Nephron progenitor cell (in vitro differentiated cells): ENCODE data around the gene ITGB5.

Experiments
- DNase-seq: peaks from one replicate; pipeline ENCODE4 v3.0.0; 2021
- H3K27ac Mint-ChIP-seq: 2 replicates; pipeline ENCODE4 v1.8.0; 2021; ENCODE audit warnings: mild to moderate bottlenecking, moderate library complexity, mixed read lengths
- H3K27me3 Mint-ChIP-seq: 2 replicates; pipeline ENCODE4 v1.8.0; 2021; ENCODE audit warnings: mild to moderate bottlenecking, low read depth, mixed read lengths; ENCODE audit not compliant: poor library complexity
- H3K36me3 Mint-ChIP-seq: 2 replicates; pipeline ENCODE4 v1.8.0; 2021; ENCODE audit warnings: low read depth, mixed read lengths
- H3K4me1 Mint-ChIP-seq: 2 replicates; pipeline ENCODE4 v1.8.0; 2021; ENCODE audit warnings: mixed read lengths
- H3K4me3 Mint-ChIP-seq: 2 replicates; pipeline ENCODE4 v1.8.0; 2021; ENCODE audit warnings: mild to moderate bottlenecking, moderate library complexity, mixed read lengths
- H3K9me3 Mint-ChIP-seq: 2 replicates; pipeline ENCODE4 v1.8.0; 2021; ENCODE audit warnings: mild to moderate bottlenecking, moderate library complexity, mixed read lengths
- TF ChIP-seq, protein P1 (sequence below): fragments of 200-600 bp; sonication (generic); IDR thresholded peaks from 2 replicates; pipeline ENCODE4 v1.5.0; 2021; ENCODE audit warnings: antibody characterized with exemption

ITGB5 gene

DNA sequence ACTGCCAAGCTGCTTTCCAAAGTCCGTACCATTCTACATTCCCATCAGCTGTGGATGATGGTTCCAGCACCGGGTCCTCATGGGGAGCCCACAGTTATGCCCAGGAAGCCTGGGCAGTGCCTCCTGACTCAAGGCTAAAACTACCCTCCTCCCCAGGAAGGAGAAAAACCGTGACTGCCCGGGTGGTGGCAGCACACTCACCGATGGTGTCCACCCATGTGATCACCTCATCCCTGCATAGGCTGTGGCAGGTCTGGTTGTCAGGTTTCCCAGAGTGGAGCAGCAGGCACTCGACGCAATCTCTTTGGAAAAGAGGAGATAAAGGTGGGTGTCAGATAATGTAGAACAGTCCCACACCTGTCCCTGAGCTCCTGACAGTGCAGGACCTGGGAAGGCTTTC, 118.4 kb downstream of the ITGB5 start:
- TF ChIP-seq, protein P1, sequence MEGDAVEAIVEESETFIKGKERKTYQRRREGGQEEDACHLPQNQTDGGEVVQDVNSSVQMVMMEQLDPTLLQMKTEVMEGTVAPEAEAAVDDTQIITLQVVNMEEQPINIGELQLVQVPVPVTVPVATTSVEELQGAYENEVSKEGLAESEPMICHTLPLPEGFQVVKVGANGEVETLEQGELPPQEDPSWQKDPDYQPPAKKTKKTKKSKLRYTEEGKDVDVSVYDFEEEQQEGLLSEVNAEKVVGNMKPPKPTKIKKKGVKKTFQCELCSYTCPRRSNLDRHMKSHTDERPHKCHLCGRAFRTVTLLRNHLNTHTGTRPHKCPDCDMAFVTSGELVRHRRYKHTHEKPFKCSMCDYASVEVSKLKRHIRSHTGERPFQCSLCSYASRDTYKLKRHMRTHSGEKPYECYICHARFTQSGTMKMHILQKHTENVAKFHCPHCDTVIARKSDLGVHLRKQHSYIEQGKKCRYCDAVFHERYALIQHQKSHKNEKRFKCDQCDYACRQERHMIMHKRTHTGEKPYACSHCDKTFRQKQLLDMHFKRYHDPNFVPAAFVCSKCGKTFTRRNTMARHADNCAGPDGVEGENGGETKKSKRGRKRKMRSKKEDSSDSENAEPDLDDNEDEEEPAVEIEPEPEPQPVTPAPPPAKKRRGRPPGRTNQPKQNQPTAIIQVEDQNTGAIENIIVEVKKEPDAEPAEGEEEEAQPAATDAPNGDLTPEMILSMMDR = no peak
- peak; percentile 20 for DNase-seq
- no peak overlapping the region for H3K4me3 Mint-ChIP-seq
- peaks cover 3% of the 10 kb centered on the region for H3K27me3 Mint-ChIP-seq
- H3K27ac Mint-ChIP-seq = no peak overlapping the region
- peaks cover 33% of the 10 kb centered on the region for H3K36me3 Mint-ChIP-seq
- H3K9me3 Mint-ChIP-seq = no peaks in the 10 kb centered on the region
- H3K4me1 Mint-ChIP-seq = peaks cover 50% of the 10 kb centered on the region

DNA sequence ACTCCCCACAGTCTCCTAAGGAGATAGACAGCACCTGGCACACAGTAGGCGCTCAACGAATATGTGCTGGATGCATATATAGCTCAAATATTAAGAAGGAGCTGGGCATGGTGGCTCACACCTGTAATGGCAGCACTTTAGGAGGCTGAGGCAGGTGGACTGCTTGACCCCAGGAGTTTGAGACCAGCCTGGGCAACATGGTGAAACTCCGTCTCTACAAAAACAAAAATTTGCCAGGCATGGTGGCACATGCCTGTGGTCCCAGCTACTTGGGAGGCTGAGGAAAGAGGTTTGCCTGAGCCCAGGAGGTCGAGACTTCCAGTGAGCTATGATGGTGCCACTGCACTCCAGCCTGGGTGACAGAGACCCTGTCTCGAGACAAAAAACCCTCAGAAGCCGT, 119.5 kb downstream of the ITGB5 start:
- H3K4me3 Mint-ChIP-seq = no peak overlapping the region
- no peaks in the 10 kb centered on the region for H3K9me3 Mint-ChIP-seq
- H3K27me3 Mint-ChIP-seq = peaks cover 3% of the 10 kb centered on the region
- H3K4me1 Mint-ChIP-seq = peaks cover 41% of the 10 kb centered on the region
- DNase-seq = no peak
- peaks cover 30% of the 10 kb centered on the region for H3K36me3 Mint-ChIP-seq
- TF ChIP-seq, protein P1 = no peak
- H3K27ac Mint-ChIP-seq = no peak overlapping the region

DNA sequence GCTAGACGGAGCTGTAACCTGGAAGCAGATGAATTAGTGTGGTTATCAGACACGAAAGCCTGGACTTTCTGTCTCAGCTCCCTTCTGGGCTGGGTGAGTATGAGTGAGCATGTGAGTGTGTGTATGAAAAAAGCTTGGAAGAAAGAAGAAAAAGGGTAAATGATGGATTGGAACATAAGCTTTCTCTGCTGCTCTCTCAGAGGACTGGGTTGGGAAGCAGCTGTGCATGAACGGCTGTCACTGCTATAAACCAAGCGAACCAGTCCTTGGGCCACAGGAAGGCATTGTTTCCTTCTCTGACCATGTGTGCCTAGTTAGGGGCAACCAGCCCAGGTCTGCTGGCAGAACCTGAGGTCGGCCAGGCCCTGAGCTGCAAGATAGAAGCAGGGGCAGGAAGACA, 119.9 kb downstream of the ITGB5 start:
- peaks cover 3% of the 10 kb centered on the region for H3K27me3 Mint-ChIP-seq
- H3K9me3 Mint-ChIP-seq = no peaks in the 10 kb centered on the region
- DNase-seq = no peak
- peaks cover 26% of the 10 kb centered on the region for H3K36me3 Mint-ChIP-seq
- H3K4me1 Mint-ChIP-seq = peaks cover 37% of the 10 kb centered on the region
- H3K4me3 Mint-ChIP-seq = no peak overlapping the region
- TF ChIP-seq, protein P1 = no peak
- no peak overlapping the region for H3K27ac Mint-ChIP-seq

DNA sequence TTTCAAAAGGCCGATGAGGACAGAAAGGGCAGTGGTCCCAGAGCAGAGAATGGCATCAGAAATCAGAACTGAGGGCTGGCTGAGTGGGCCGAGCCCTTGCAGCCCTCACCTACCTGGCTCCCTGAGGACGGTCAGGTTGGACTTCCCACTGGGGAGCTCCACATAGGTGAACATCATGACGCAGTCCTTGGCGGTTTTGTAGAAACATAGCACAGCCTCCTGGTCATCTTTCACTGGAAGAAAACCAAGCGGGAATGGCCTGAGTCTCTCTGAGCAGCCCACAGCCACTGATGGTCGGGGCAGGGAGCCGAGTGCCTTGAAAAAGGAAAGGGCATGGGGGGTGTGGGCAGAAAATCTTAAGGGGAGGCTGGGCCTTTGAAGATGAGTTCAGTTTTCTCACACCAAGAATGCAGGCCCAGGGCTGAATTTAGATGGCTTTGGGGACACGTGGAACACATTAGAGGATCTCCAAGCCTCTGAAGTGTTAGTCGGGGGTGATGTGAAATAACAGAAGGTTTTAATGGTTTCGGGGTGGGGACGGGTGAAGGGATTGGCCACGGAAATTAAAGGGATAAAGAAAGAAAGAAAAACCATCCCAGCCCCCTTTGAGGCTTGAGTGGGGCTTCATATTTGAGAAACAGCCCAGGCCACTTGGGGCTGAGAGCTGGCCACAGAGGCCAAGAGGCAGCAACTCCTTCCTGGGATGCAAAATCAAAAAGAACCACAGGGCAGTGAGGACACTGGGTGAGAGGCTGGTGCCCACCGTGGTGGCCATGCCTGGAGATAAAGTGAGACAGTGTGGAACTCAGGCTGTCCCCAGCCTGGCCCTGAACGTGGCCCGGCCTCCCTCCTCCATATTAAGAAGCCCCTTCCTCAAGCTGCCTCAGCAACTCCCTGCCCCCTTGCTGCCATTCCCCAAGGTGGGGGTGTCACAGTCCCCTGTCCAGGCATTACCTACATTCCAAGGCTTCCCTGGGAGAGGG, 120.8 kb downstream of the ITGB5 start:
- H3K27ac Mint-ChIP-seq = peak overlapping the region; percentile 49
- H3K4me3 Mint-ChIP-seq = no peak overlapping the region
- no peak for DNase-seq
- H3K36me3 Mint-ChIP-seq = peaks cover 22% of the 10 kb centered on the region
- TF ChIP-seq, protein P1 = no peak
- H3K27me3 Mint-ChIP-seq = peaks cover 3% of the 10 kb centered on the region
- H3K9me3 Mint-ChIP-seq = no peaks in the 10 kb centered on the region
- peaks cover 28% of the 10 kb centered on the region for H3K4me1 Mint-ChIP-seq

DNA sequence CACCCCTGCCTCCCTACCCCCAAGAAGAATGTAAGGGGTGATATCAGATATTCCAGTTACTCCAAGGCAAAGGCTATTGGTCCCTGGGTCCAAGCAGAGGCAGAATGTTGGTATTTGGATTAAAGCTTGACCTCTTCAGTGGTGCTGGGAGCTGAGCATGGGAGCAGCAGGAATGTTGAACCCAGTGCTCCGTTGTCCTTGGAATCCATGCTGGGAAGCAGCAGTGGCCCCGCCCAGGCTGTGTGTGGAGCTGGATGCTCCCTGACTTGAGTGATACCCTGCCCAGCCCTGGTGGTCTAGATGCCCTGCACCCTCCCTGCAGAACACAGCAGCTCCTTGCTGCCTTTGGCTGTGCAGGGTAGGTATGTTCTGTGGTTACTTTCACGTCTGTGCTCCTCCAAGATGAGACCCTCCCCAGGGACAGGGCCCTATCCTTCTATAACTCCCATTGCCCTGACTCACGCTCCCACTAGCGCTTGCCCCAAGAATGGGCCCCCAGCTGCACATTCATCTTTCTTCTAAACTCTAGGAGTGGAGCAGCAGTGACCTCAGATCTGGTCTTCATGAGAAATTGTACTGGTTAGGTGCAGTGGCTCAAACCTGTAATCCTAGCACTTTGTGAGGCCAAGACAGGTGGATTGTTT, 121.8 kb downstream of the ITGB5 start:
- H3K27ac Mint-ChIP-seq = no peak overlapping the region

More for the DNA sequence above, 121.8 kb downstream of the ITGB5 start:
- Mint-ChIP-seq H3K4me1 (peaks cover 17% of the 10 kb centered on the region), H3K4me3 (no peak overlapping the region), H3K9me3 (no peaks in the 10 kb centered on the region), H3K36me3 (peaks cover 18% of the 10 kb centered on the region), H3K27me3 (peaks cover 3% of the 10 kb centered on the region)
- DNase-seq = no peak
- TF ChIP-seq, protein P1 = no peak
